Naive thymus-derived CD4-positive, alpha-beta T cell (primary cell): ENCODE results near the gene FILIP1. TPM values are rescaled to one million over a fixed set of nuclear protein-coding genes. Genes with fewer than 3 reads are reported as not detected.
"Not testable (repeated sequence)": the region's sequence is repeated elsewhere in the genome, so short reads cannot be mapped to it uniquely, and the experiment has no call there.

Experiments
- ATAC-seq: fragments of 150-1000 bp; cut with Tn5 transposase; 2 replicates; pipeline ENCODE4 v1.10.0; 2021; ENCODE audit warnings: mild to moderate bottlenecking, moderate library complexity
- CTCF ChIA-PET: fragments of 350-600 bp; sonication (Branson Sonifier 250); formaldehyde crosslinking; loops from one replicate; lab custom pipeline; 2021; ENCODE audit warnings: antibody characterized with exemption; lab: Charles Lee
- POLR2A ChIA-PET: fragments of 350-600 bp; sonication (Branson Sonifier 250); formaldehyde crosslinking; loops from one replicate; lab custom pipeline; 2021; ENCODE audit warnings: antibody characterized with exemption, inconsistent platforms; lab: Charles Lee
- DNase-seq, 9 donors: peaks; one replicate each; pipeline versions ENCODE4 v3.0.0 to v3.0.0-alpha.2; 2020 to 2022; ENCODE audit warnings: mixed read lengths in 1 of 9
- H3K27ac ChIP-seq: one replicate; pipeline ENCODE4 v1.7.0; 2013; ENCODE audit warnings: mild to moderate bottlenecking, low read depth, low read length, moderate library complexity
- H3K27me3 ChIP-seq, 2 donors: one replicate each; pipeline ENCODE4 v1.7.0; 2013; ENCODE audit warnings: low read length in 2 of 2, mild to moderate bottlenecking in 2 of 2, moderate library complexity in 2 of 2; ENCODE audit not compliant: control insufficient read depth in 2 of 2, insufficient read depth in 2 of 2
- H3K36me3 ChIP-seq, 3 experiments: 1 replicate in 2 of 3; 2 replicates in 1 of 3; pipeline ENCODE4 v1.7.0; 2013; ENCODE audit warnings: low read length in 3 of 3, mild to moderate bottlenecking in 3 of 3, moderate library complexity in 1 of 3; ENCODE audit not compliant: insufficient read depth in 3 of 3, control insufficient read depth in 2 of 3
- H3K4me1 ChIP-seq, 2 donors: one replicate each; pipeline ENCODE4 v1.7.0; 2013; ENCODE audit warnings: low read length in 2 of 2, mild to moderate bottlenecking in 2 of 2, moderate library complexity in 1 of 2; ENCODE audit not compliant: control insufficient read depth in 2 of 2, insufficient read depth in 2 of 2
- H3K4me3 ChIP-seq: 2 replicates; pipeline ENCODE4 v1.7.0; 2013; ENCODE audit warnings: mild to moderate bottlenecking, low read length
- H3K9me3 ChIP-seq, 3 experiments: 1 replicate in 2 of 3; 2 replicates in 1 of 3; pipeline ENCODE4 v1.7.0; 2013; ENCODE audit warnings: low read length in 3 of 3; ENCODE audit not compliant: control insufficient read depth in 2 of 3
- H3K27ac Mint-ChIP-seq, 9 donors: one replicate each; pipeline ENCODE4 v1.8.0; 2020 to 2022; ENCODE audit warnings: mixed read lengths in 9 of 9, mild to moderate bottlenecking in 8 of 9, moderate library complexity in 5 of 9, inconsistent platforms in 2 of 9
- H3K27me3 Mint-ChIP-seq, 5 donors: one replicate each; pipeline ENCODE4 v1.8.0; 2021 to 2022; ENCODE audit warnings: mixed read lengths in 5 of 5, mild to moderate bottlenecking in 1 of 5
- H3K36me3 Mint-ChIP-seq, 5 donors: one replicate each; pipeline ENCODE4 v1.8.0; 2020 to 2022; ENCODE audit warnings: mixed read lengths in 5 of 5, mild to moderate bottlenecking in 3 of 5, inconsistent platforms in 1 of 5
- H3K4me1 Mint-ChIP-seq, 7 donors: one replicate each; pipeline ENCODE4 v1.8.0; 2020 to 2022; ENCODE audit warnings: mixed read lengths in 7 of 7, mild to moderate bottlenecking in 3 of 7, inconsistent platforms in 1 of 7
- H3K4me3 Mint-ChIP-seq, 10 donors: one replicate each; pipeline ENCODE4 v1.8.0; 2020 to 2022; ENCODE audit warnings: mild to moderate bottlenecking in 10 of 10, mixed read lengths in 10 of 10, moderate library complexity in 6 of 10, inconsistent platforms in 2 of 10
- H3K9me3 Mint-ChIP-seq, 11 donors: one replicate each; pipeline ENCODE4 v1.8.0; 2020 to 2022; ENCODE audit warnings: mixed read lengths in 11 of 11, mild to moderate bottlenecking in 4 of 11, inconsistent platforms in 1 of 11, moderate library complexity in 1 of 11
- intact Hi-C, 2 donors: fragments of 100-400 bp; cut with micrococcal nuclease; formaldehyde crosslinking; loops; one replicate each; pipeline ENCODE4 v1.15.1; 2023
- polyA plus RNA-seq, 2 donors: library from polyadenylated mRNA; unstranded; fragments of 300-500 nt; fragmentation: Illumina TruSeq; gene quantifications; one replicate each; pipeline ENCODE4 v1.2.3, GENCODE V29; 2021
- total RNA-seq, 6 experiments: library from RNA in 5 of 6; stranded (reverse) in 5 of 6; gene quantifications; 1 replicate in 5 of 6; 2 replicates in 1 of 6; pipeline ENCODE4 v1.2.3 and lab custom pipeline; 2021 to 2026

Gene FILIP1
- total and polyA plus RNA-seq, 7 experiments from 2014 or later = 0.08 to 0.15 (median 0.12) TPM; not detected in 4

DNA sequence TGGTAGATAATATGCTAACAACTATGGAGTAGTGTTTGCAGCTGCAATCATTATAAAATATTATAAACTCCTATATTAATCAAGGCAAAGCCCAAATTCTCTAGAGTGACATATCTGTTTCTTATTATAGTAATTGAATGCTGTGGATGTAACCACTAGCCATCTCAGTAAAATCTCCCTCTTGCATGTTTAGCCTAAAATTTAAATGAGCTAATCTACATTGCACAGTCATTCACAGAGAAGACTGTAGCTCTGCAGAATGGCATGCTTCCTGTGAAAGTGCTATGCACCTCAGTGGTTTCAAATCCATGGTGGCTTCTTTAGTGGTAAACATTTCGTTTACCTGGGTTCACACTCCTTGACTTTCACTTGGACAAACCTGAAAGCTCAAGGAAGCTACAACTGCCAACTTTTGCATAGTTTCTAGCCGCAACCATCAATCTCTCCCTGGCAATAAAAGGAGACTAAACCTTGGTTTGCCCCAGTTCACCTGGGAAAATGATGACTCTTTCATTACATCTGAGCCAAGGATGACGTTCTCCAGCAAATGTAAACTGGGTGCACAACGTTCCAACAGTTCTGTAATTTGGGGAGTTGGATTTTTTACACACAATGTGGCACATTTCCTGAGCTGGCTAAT lies 47.2 kb downstream of the FILIP1 start:
- no peaks in the 10 kb centered on the region for H3K27me3 ChIP-seq
- Mint-ChIP-seq H3K36me3 (no peaks in the 10 kb centered on the region), H3K4me3 (no peak overlapping the region), H3K27ac (no peak overlapping the region), H3K4me1 (no peaks in the 10 kb centered on the region), H3K27me3 (peaks cover 13 to 24% (median 17%) of the 10 kb centered on the region in 5 donors), H3K9me3 (peaks cover 0 to 5% (median 0%) of the 10 kb centered on the region in 11 donors)
- CTCF ChIA-PET = no interaction called here
- intact Hi-C loops = no loop called here
- POLR2A ChIA-PET = no interaction called here
- H3K27ac ChIP-seq = no peak overlapping the region
- no peaks in the 10 kb centered on the region for H3K36me3 ChIP-seq
- DNase-seq (no peak), ATAC-seq (no peak)
- no peak overlapping the region for H3K4me3 ChIP-seq
- no peaks in the 10 kb centered on the region for H3K4me1 ChIP-seq
- no peaks in the 10 kb centered on the region for H3K9me3 ChIP-seq

GRCh38 chr6:75445738-75446137 lies 47.9 kb downstream of the FILIP1 start:
- ChIA-PET POLR2A (interaction anchor here (0.8 kb wide), 1 partner anchor 55 kb away, joined by 3 read pairs; no protein-coding TSS in a partner anchor), CTCF (no interaction called here)
- Mint-ChIP-seq H3K36me3 (no peaks in the 10 kb centered on the region), H3K4me1 (no peaks in the 10 kb centered on the region), H3K27ac (no peak overlapping the region), H3K27me3 (peaks cover 13 to 24% (median 17%) of the 10 kb centered on the region in 5 donors), H3K9me3 (peaks cover 0 to 5% (median 0%) of the 10 kb centered on the region in 11 donors), H3K4me3 (no peak overlapping the region)
- H3K4me1 ChIP-seq = no peaks in the 10 kb centered on the region
- intact Hi-C loops = no loop called here
- H3K27me3 ChIP-seq = no peaks in the 10 kb centered on the region
- no peaks in the 10 kb centered on the region for H3K36me3 ChIP-seq
- no peak for ATAC-seq
- H3K27ac ChIP-seq = no peak overlapping the region
- H3K4me3 ChIP-seq = no peak overlapping the region
- no peaks in the 10 kb centered on the region for H3K9me3 ChIP-seq
- DNase-seq = no peak

DNA sequence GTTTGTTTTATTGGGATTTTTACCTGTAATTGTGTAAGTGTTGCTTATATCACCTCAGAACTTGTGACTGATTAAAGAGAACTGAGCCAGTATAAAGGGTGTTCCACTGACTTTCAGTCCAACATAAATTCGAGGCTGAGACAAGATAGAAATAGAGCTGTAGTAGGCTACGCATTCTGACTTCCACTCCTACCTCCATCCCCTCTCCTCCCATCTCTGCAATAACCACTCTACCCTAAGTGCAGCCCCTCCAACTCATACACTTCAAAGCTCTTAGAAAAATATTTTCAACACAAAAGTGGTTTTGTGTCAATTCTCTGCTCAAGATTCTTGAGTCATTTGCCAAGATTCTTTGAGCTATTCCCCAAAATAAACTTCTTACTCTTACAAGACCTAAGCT lies 48.7 kb downstream of the FILIP1 start:
- Mint-ChIP-seq H3K4me3 (no peak overlapping the region), H3K27me3 (peaks cover 13 to 24% (median 17%) of the 10 kb centered on the region in 5 donors), H3K27ac (no peak overlapping the region), H3K4me1 (no peaks in the 10 kb centered on the region), H3K36me3 (no peaks in the 10 kb centered on the region), H3K9me3 (peaks cover 0 to 13% (median 0%) of the 10 kb centered on the region in 11 donors)
- intact Hi-C loops = no loop called here
- no peak overlapping the region for H3K4me3 ChIP-seq
- H3K27ac ChIP-seq = no peak overlapping the region
- H3K4me1 ChIP-seq = no peaks in the 10 kb centered on the region
- ChIA-PET POLR2A (interaction anchor here (0.8 kb wide), 1 partner anchor 56 kb away, joined by 3 read pairs; no protein-coding TSS in a partner anchor), CTCF (interaction anchor here (0.6 kb wide), 1 partner anchor 37 kb away, joined by 3 read pairs; no protein-coding TSS in a partner anchor)
- ATAC-seq (no peak), DNase-seq (no peak)
- no peaks in the 10 kb centered on the region for H3K9me3 ChIP-seq
- no peaks in the 10 kb centered on the region for H3K27me3 ChIP-seq
- no peaks in the 10 kb centered on the region for H3K36me3 ChIP-seq

GRCh38 chr6:75441883-75442282 lies 51.7 kb downstream of the FILIP1 start:
- ATAC-seq, POLR2A ChIA-PET, H3K4me3 Mint-ChIP-seq: not testable (repeated sequence)

GRCh38 chr6:75441479-75441878 lies 52.1 kb downstream of the FILIP1 start:
- H3K4me1 ChIP-seq, H3K36me3 Mint-ChIP-seq, H3K9me3 ChIP-seq, ATAC-seq, H3K4me3 ChIP-seq, H3K27me3 ChIP-seq, H3K4me3 Mint-ChIP-seq, H3K27ac Mint-ChIP-seq, H3K36me3 ChIP-seq, H3K4me1 Mint-ChIP-seq, POLR2A ChIA-PET, CTCF ChIA-PET, H3K27ac ChIP-seq, DNase-seq, intact Hi-C loops: not testable (repeated sequence)
- H3K27me3 Mint-ChIP-seq = peaks cover 5 to 13% (median 9%) of the 10 kb centered on the region in 5 donors
- H3K9me3 Mint-ChIP-seq = peaks cover 0 to 15% (median 0%) of the 10 kb centered on the region in 11 donors

More at GRCh38 chr6:75441883-75442282, 51.7 kb downstream of the FILIP1 start:
- H3K36me3 Mint-ChIP-seq, H3K4me1 ChIP-seq, DNase-seq, H3K27ac Mint-ChIP-seq, H3K4me1 Mint-ChIP-seq, H3K27me3 ChIP-seq, CTCF ChIA-PET, intact Hi-C loops, H3K27ac ChIP-seq, H3K36me3 ChIP-seq, H3K9me3 ChIP-seq, H3K4me3 ChIP-seq: not testable (repeated sequence)
- Mint-ChIP-seq H3K27me3 (peaks cover 6 to 12% (median 9%) of the 10 kb centered on the region in 5 donors), H3K9me3 (peaks cover 0 to 15% (median 0%) of the 10 kb centered on the region in 11 donors)

- intact Hi-C loops = no loop called here
- POLR2A ChIA-PET = interaction anchor here (0.7 kb wide), 1 partner anchor 34 kb away, joined by 3 read pairs; no protein-coding TSS in a partner anchor
- Mint-ChIP-seq H3K27me3 (peaks cover 0 to 20% (median 9%) of the 10 kb centered on the region in 5 donors), H3K4me3 (no peak overlapping the region), H3K36me3 (no peaks in the 10 kb centered on the region), H3K4me1 (no peaks in the 10 kb centered on the region), H3K27ac (no peak overlapping the region), H3K9me3 (peaks cover 0 to 15% (median 0%) of the 10 kb centered on the region in 11 donors)
- no peaks in the 10 kb centered on the region for H3K9me3 ChIP-seq
- H3K4me3 ChIP-seq = no peak overlapping the region
- CTCF ChIA-PET = no interaction called here
- no peak overlapping the region for H3K27ac ChIP-seq
- no peaks in the 10 kb centered on the region for H3K4me1 ChIP-seq
- no peak for DNase-seq
- H3K27me3 ChIP-seq = no peaks in the 10 kb centered on the region
- no peaks in the 10 kb centered on the region for H3K36me3 ChIP-seq
- ATAC-seq = no peak
Measured at GRCh38 chr6:75438442-75439116, 55.0 kb downstream of the FILIP1 start.
